GM21423 (cell line): Measurements from ENCODE around the gene MIDN.

ENCODE experiments used
- ATAC-seq: cut with Tn5 transposase; IDR thresholded peaks from one replicate; pipeline ENCODE4 v1.9.1; 2021; ENCODE audit warnings: mild to moderate bottlenecking, moderate library complexity; ENCODE audit not compliant: unreplicated experiment

MIDN gene

DNA sequence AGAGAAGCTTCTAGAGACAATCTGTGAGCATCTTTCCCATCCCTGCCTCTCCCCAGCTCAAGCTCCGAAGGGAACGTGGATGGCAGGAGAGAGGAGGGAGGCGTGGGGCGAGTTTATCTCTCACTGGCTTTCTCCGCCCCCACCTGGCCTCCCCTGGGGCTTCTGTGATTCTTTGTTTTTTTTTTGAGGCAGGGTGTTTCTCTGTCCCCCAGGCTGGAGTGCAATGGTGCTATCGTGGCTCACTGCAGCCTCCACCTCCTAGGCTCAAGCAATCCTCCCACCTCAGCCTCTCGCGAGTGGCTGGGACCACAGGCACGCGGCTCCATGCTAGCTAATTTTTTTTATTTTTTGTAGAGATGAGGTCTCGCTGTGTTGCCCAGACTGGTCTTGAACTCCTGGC, 60.3 kb downstream of the MIDN start:
- no peak for ATAC-seq
